H9 (cell line): ENCODE results near the gene LYPLA2. TPM values are rescaled to one million over a fixed set of nuclear protein-coding genes. Genes with fewer than 3 reads are reported as not detected.

Experiments
- DNase-seq: peaks from one replicate; pipeline ENCODE4 v3.0.0-alpha.2; 2017
- H2AFZ ChIP-seq: one replicate; pipeline ENCODE4 v1.6.1; 2013; ENCODE audit warnings: mild to moderate bottlenecking, low read length, control low read depth, moderate library complexity
- H2AK5ac ChIP-seq: 2 replicates; pipeline ENCODE4 v1.6.1; 2013; ENCODE audit warnings: low read length, control low read depth, mixed read lengths; ENCODE audit not compliant: insufficient read length
- H2BK120ac ChIP-seq: one replicate; pipeline ENCODE4 v1.6.1; 2013; ENCODE audit warnings: low read depth, mild to moderate bottlenecking, low read length, control low read depth, inconsistent platforms; ENCODE audit not compliant: poor library complexity, severe bottlenecking
- H2BK12ac ChIP-seq: 2 replicates; pipeline ENCODE4 v1.6.1; 2013; ENCODE audit warnings: low read length, control low read depth, mixed read lengths, low read depth; ENCODE audit not compliant: insufficient read length
- H2BK15ac ChIP-seq: 2 replicates; pipeline ENCODE4 v1.6.1; 2013; ENCODE audit warnings: low read depth, low read length, control low read depth
- H2BK20ac ChIP-seq: one replicate; pipeline ENCODE4 v1.6.1; 2013; ENCODE audit warnings: low read depth, mild to moderate bottlenecking, low read length, control low read depth, inconsistent platforms; ENCODE audit not compliant: poor library complexity, severe bottlenecking
- H2BK5ac ChIP-seq: 2 replicates; pipeline ENCODE4 v1.6.1; 2013; ENCODE audit warnings: low read length, control low read depth, mixed read lengths; ENCODE audit not compliant: insufficient read length
- H3K14ac ChIP-seq: 2 replicates; pipeline ENCODE4 v1.6.1; 2013; ENCODE audit warnings: low read length, control low read depth; ENCODE audit not compliant: insufficient read depth
- H3K18ac ChIP-seq: 2 replicates; pipeline ENCODE4 v1.6.1; 2013; ENCODE audit warnings: low read depth, mild to moderate bottlenecking, mixed read lengths, low read length, control low read depth; ENCODE audit not compliant: insufficient read length
- H3K23ac ChIP-seq: 2 replicates; pipeline ENCODE4 v1.6.1; 2013; ENCODE audit warnings: low read length, control low read depth, mixed read lengths, low read depth; ENCODE audit not compliant: insufficient read length
- H3K23me2 ChIP-seq: 2 replicates; pipeline ENCODE4 v1.6.1; 2013; ENCODE audit warnings: low read depth, mild to moderate bottlenecking, mixed read lengths, low read length, control low read depth; ENCODE audit not compliant: insufficient read length, poor library complexity, severe bottlenecking
- H3K27ac ChIP-seq: 2 replicates; pipeline ENCODE4 v1.5.1; 2013; ENCODE audit warnings: low read length, control low read depth, mixed read lengths, low read depth; ENCODE audit not compliant: insufficient read length
- H3K27me3 ChIP-seq: 2 replicates; pipeline ENCODE4 v1.6.1; 2013; ENCODE audit warnings: low read length, control low read depth, inconsistent platforms; ENCODE audit not compliant: insufficient read depth
- H3K4ac ChIP-seq: 2 replicates; pipeline ENCODE4 v1.6.1; 2013; ENCODE audit warnings: low read depth, mild to moderate bottlenecking, control low read depth, inconsistent platforms, low read length, moderate library complexity
- H3K4me1 ChIP-seq: 2 replicates; pipeline ENCODE4 v1.6.1; 2013; ENCODE audit warnings: low read length, control low read depth, inconsistent platforms; ENCODE audit not compliant: insufficient read depth
- H3K4me2 ChIP-seq: 2 replicates; pipeline ENCODE4 v1.6.1; 2013; ENCODE audit warnings: low read length, control low read depth, mixed read lengths; ENCODE audit not compliant: insufficient read length, insufficient read depth
- H3K56ac ChIP-seq: 2 replicates; pipeline ENCODE4 v1.6.1; 2013; ENCODE audit warnings: low read depth, mild to moderate bottlenecking, mixed read lengths, low read length, control low read depth; ENCODE audit not compliant: insufficient read length
- H3K79me1 ChIP-seq: 2 replicates; pipeline ENCODE4 v1.6.1; 2013; ENCODE audit warnings: low read depth, mild to moderate bottlenecking, moderate library complexity, low read length, control low read depth, inconsistent platforms; ENCODE audit not compliant: insufficient read depth, poor library complexity, severe bottlenecking
- H3K79me2 ChIP-seq: 2 replicates; pipeline ENCODE4 v1.6.1; 2013; ENCODE audit warnings: low read length, control low read depth, inconsistent platforms; ENCODE audit not compliant: insufficient read depth
- H3K9ac ChIP-seq: 2 replicates; pipeline ENCODE4 v1.6.1; 2013; ENCODE audit warnings: low read length, control low read depth, mixed read lengths; ENCODE audit not compliant: insufficient read length; ENCODE audit errors: extremely low read depth
- H3K9me3 ChIP-seq: one replicate; pipeline ENCODE4 v1.6.1; 2013; ENCODE audit warnings: low read depth, low read length, inconsistent platforms; ENCODE audit not compliant: control insufficient read depth
- H3T11ph ChIP-seq: one replicate; pipeline ENCODE4 v1.6.1; 2013; ENCODE audit warnings: mild to moderate bottlenecking, low read length, control low read depth, inconsistent platforms
- H4K20me1 ChIP-seq: one replicate; pipeline ENCODE4 v1.6.1; 2013; ENCODE audit not compliant: control insufficient read depth, insufficient read length, insufficient read depth
- H4K5ac ChIP-seq: 2 replicates; pipeline ENCODE4 v1.6.1; 2013; ENCODE audit warnings: low read depth, mild to moderate bottlenecking, mixed read lengths, low read length, control low read depth; ENCODE audit not compliant: insufficient read length
- H4K8ac ChIP-seq: replicated peaks from 2 replicates; pipeline ENCODE4 v1.6.1; 2013; ENCODE audit warnings: low read length, control low read depth, mixed read lengths, low read depth; ENCODE audit not compliant: insufficient read length
- H4K91ac ChIP-seq: 2 replicates; pipeline ENCODE4 v1.6.1; 2013; ENCODE audit warnings: low read depth, mild to moderate bottlenecking, moderate library complexity, mixed read lengths, low read length, control low read depth; ENCODE audit not compliant: insufficient read length
- H3K27ac Mint-ChIP-seq, 3 experiments: 2 replicates in 2 of 3; 3 replicates in 1 of 3; pipeline ENCODE4 v1.8.0; 2020 to 2021; ENCODE audit warnings: mixed read lengths in 3 of 3, mild to moderate bottlenecking in 1 of 3, moderate library complexity in 1 of 3
- H3K27me3 Mint-ChIP-seq: 2 replicates; pipeline ENCODE4 v1.8.0; 2021; ENCODE audit warnings: low read depth, mild to moderate bottlenecking, moderate library complexity, mixed read lengths
- H3K36me3 Mint-ChIP-seq, 3 experiments: 2 replicates in 2 of 3; 3 replicates in 1 of 3; pipeline ENCODE4 v1.8.0; 2020 to 2021; ENCODE audit warnings: low read depth in 3 of 3, mixed read lengths in 3 of 3; ENCODE audit not compliant: insufficient read depth in 1 of 3
- H3K4me1 Mint-ChIP-seq, 2 experiments: 2 replicates each; pipeline ENCODE4 v1.8.0; 2020; ENCODE audit warnings: mixed read lengths in 2 of 2
- H3K4me3 Mint-ChIP-seq, 2 experiments: 2 replicates in 1 of 2; 3 replicates in 1 of 2; pipeline ENCODE4 v1.8.0; 2020 to 2021; ENCODE audit warnings: mild to moderate bottlenecking in 2 of 2, mixed read lengths in 2 of 2, moderate library complexity in 1 of 2
- H3K9me3 Mint-ChIP-seq, 2 experiments: 2 replicates in 1 of 2; 3 replicates in 1 of 2; pipeline ENCODE4 v1.8.0; 2020; ENCODE audit warnings: mild to moderate bottlenecking in 2 of 2, mixed read lengths in 2 of 2, moderate library complexity in 1 of 2
- CTCF ChIP-seq: fragments of 200-600 bp; sonication (generic); conservative IDR thresholded peaks from 3 replicates; pipeline ENCODE4 v1.8.0; 2021; ENCODE audit warnings: antibody characterized with exemption, mild to moderate bottlenecking
- WGBS: extraction: QIAGEN DNeasy Blood & Tissue Kit; methylation state at CpG from one replicate; pipeline ENCODE4 v1.1.7; 2013; ENCODE audit warnings: missing lambda C conversion rate, low lambda C conversion rate, mixed read lengths; ENCODE audit not compliant: insufficient read length; ENCODE audit errors: extremely low coverage; 5-methylcytosine and 5-hydroxymethylcytosine counted together
- total RNA-seq: library from RNA; stranded (reverse); gene quantifications from 2 replicates; pipeline ENCODE4 v1.2.1, GENCODE V29; 2021

LYPLA2 gene
- total RNA-seq, 1 experiment from 2014 or later = 118 TPM

GRCh38 chr1:23748016-23748415 is 42.9 kb upstream of the LYPLA2 start:
- no peak for TF ChIP-seq CTCF

More at GRCh38 chr1:23748016-23748415, 42.9 kb upstream of the LYPLA2 start:
- Mint-ChIP-seq H3K9me3 (no peaks in the 10 kb centered on the region; a peak in 1 of 5 replicates), H3K4me1 (peaks cover 7 to 8% of the 10 kb centered on the region in 2 experiments), H3K36me3 (peaks cover 25 to 50% (median 39%) of the 10 kb centered on the region in 3 experiments; a peak in 6 of 7 replicates), H3K27me3 (no peaks in the 10 kb centered on the region; the same call in 1 of the 2 replicates), H3K4me3 (no peak overlapping the region), H3K27ac (no peak overlapping the region)
- no peak overlapping the region for H4K91ac ChIP-seq
- H4K8ac ChIP-seq = no peak overlapping the region
- H2BK5ac ChIP-seq = no peak overlapping the region
- no peak overlapping the region for H2BK20ac ChIP-seq
- H2BK120ac ChIP-seq = no peak overlapping the region
- no peak overlapping the region for H2BK12ac ChIP-seq
- no peak overlapping the region for H3K23ac ChIP-seq
- no peak overlapping the region for H2AK5ac ChIP-seq
- no peaks in the 10 kb centered on the region for H3K27me3 ChIP-seq
- no peak overlapping the region for H3K27ac ChIP-seq
- H3K9me3 ChIP-seq = no peaks in the 10 kb centered on the region
- no peaks in the 10 kb centered on the region for H4K20me1 ChIP-seq
- no peak overlapping the region for H3T11ph ChIP-seq
- no peak overlapping the region for H3K9ac ChIP-seq
- DNase-seq = no peak
- no peak overlapping the region for H3K56ac ChIP-seq
- no peak overlapping the region for H4K5ac ChIP-seq
- H3K4ac ChIP-seq = no peak overlapping the region
- no peak overlapping the region for H3K18ac ChIP-seq
- no peak overlapping the region for H2AFZ ChIP-seq
- no peaks in the 10 kb centered on the region for H3K79me1 ChIP-seq
- H3K14ac ChIP-seq = no peak overlapping the region
- no peak overlapping the region for H2BK15ac ChIP-seq
- WGBS = no CpG with 5 or more reads among the region's 3 CpGs
- no peaks in the 10 kb centered on the region for H3K4me1 ChIP-seq
- peaks cover 21% of the 10 kb centered on the region for H3K79me2 ChIP-seq
- no peak overlapping the region for H3K4me2 ChIP-seq
- H3K23me2 ChIP-seq = peaks cover 10% of the 10 kb centered on the region
